ENCODE data around the gene TBL3.
"Not testable (repeated sequence)": the region's sequence is repeated elsewhere in the genome, so short reads cannot be mapped to it uniquely, and the experiment has no call there.

TBL3 gene

GRCh38 chr16:1944612-1945199 lies 27.1 kb upstream of the TBL3 start:
- DNase-seq = no peak

GRCh38 chr16:1945559-1946391 lies 26.1 kb upstream of the TBL3 start:
- DNase-seq = no peak

GRCh38 chr16:1946495-1947368 lies 25.1 kb upstream of the TBL3 start:
- DNase-seq = no peak

GRCh38 chr16:1947369-1947670 lies 24.5 kb upstream of the TBL3 start:
- DNase-seq = no peak

GRCh38 chr16:1949507-1949906 lies 22.3 kb upstream of the TBL3 start:
- no peak for DNase-seq

GRCh38 chr16:1950047-1950446 lies 21.8 kb upstream of the TBL3 start:
- DNase-seq = no peak

- no peak for DNase-seq
Measured at GRCh38 chr16:1950559-1950958, 21.3 kb upstream of the TBL3 start.

GRCh38 chr16:1953734-1954133 lies 18.1 kb upstream of the TBL3 start:
- no peak for DNase-seq

GRCh38 chr16:1957434-1958142 lies 14.3 kb upstream of the TBL3 start:
- not testable (repeated sequence) for DNase-seq

GRCh38 chr16:1958143-1958491 lies 13.7 kb upstream of the TBL3 start:
- not testable (repeated sequence) for DNase-seq

GRCh38 chr16:1958715-1959268 lies 13.1 kb upstream of the TBL3 start:
- DNase-seq = no peak

GRCh38 chr16:1959269-1960039 lies 12.4 kb upstream of the TBL3 start, which contains the start of gene NDUFB10:
Gene NDUFB10, plus strand, starts transcription at chr16:1959538. Its CDS starts 87 bp downstream, at chr16:1959625.
- peak; percentile 82 for DNase-seq

- peak; percentile 71 for DNase-seq
Measured at GRCh38 chr16:1960665-1961630, 10.9 kb upstream of the TBL3 start.

GRCh38 chr16:1961651-1962067 lies 10.2 kb upstream of the TBL3 start:
- DNase-seq = peak; percentile 53

GRCh38 chr16:1962161-1963153 lies 9.4 kb upstream of the TBL3 start:
- not testable (repeated sequence) for DNase-seq

GRCh38 chr16:1963806-1964505 lies 7.9 kb upstream of the TBL3 start:
- DNase-seq = no peak

GRCh38 chr16:1964506-1965395 lies 7.1 kb upstream of the TBL3 start, which contains the start of gene RPS2:
Gene RPS2, minus strand, starts transcription at chr16:1964826. Its CDS starts 201 bp downstream, at chr16:1964625.
- DNase-seq = peak; percentile 96

Measured in MV-4-11 (cell line).